ENCODE results near the gene IGFL1.

DNA sequence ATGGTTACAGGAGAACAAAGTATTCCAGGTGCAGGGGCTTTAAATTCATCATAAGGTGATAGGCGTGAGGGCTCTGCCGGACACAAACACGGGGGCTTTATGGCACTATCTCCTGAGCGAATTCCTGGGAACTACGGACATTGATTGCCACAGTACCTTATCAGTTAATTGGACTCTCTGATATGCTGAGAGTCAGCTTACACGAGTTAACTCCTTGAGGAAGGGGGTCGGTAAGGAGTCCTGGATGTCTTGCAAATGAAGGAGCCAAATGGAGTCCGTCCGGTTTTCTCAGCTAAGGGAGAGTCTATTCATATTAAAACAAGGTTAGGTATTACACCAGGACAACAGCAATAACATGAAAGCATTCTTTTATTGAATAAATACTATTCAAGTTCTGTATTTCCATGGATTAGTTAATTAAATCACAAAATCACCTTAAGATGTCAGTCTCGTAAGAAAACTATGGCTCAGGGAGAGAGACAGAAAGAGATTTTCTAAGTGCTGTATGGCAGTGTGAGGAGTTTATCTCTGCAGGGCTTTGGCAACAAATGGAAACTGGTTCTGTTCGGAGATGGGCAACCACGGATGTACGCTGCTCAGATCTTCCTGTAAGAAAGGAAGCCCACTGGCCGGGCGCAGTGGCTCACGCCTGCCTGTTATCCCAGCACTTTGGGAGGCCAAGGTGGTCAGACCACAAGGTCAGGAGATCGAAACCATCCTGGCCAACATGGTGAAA lies 41.1 kb downstream of the IGFL1 start:
- TF ChIP-seq, protein P1, sequence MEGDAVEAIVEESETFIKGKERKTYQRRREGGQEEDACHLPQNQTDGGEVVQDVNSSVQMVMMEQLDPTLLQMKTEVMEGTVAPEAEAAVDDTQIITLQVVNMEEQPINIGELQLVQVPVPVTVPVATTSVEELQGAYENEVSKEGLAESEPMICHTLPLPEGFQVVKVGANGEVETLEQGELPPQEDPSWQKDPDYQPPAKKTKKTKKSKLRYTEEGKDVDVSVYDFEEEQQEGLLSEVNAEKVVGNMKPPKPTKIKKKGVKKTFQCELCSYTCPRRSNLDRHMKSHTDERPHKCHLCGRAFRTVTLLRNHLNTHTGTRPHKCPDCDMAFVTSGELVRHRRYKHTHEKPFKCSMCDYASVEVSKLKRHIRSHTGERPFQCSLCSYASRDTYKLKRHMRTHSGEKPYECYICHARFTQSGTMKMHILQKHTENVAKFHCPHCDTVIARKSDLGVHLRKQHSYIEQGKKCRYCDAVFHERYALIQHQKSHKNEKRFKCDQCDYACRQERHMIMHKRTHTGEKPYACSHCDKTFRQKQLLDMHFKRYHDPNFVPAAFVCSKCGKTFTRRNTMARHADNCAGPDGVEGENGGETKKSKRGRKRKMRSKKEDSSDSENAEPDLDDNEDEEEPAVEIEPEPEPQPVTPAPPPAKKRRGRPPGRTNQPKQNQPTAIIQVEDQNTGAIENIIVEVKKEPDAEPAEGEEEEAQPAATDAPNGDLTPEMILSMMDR (IDR thresholded peaks at IDR 0.05): no peak
- no peak for TF ChIP-seq POLR2A (IDR thresholded peaks at IDR 0.05)
- TF ChIP-seq EP300 (IDR thresholded peaks at IDR 0.05): no peak
